HCT116 (cell line): ENCODE data around the gene XRCC3. TPM values are rescaled to one million over a fixed set of nuclear protein-coding genes. Genes with fewer than 3 reads are reported as not detected.

Experiments used
- ATAC-seq: fragments of 200-7000 bp; cut with Tn5 transposase; 2 replicates; pipeline ENCODE4 v1.9.1; 2020; ENCODE audit warnings: mild to moderate bottlenecking, moderate library complexity
- BruUV-seq: library from RNA; stranded (reverse); fragments of 400-500 nt; replicated peaks from 2 replicates; lab custom pipeline; 2021; lab: Mats Ljungman, UMichigan
- CTCF ChIA-PET: fragments of 300-600 bp; sonication (Branson Sonifier 250); formaldehyde crosslinking; loops from one replicate; lab custom pipeline; 2021; ENCODE audit warnings: antibody characterized with exemption; lab: Charles Lee
- POLR2A ChIA-PET: fragments of 300-600, 350-600 bp; sonication (Branson Sonifier 250); formaldehyde crosslinking; loops from one replicate; lab custom pipeline; 2021; ENCODE audit warnings: antibody characterized with exemption; lab: Charles Lee
- RAD21 ChIA-PET, 2 experiments: fragments of 300-600 bp; sonication (Branson Sonifier 250); formaldehyde crosslinking; loops; one replicate each; lab custom pipeline; 2023; ENCODE audit warnings: low total read pairs in 2 of 2; ENCODE audit not compliant: uncharacterized antibody in 2 of 2, unreplicated experiment in 2 of 2, low non-redundant PET in 1 of 2; lab: Charles Lee
- DNase-seq: peaks from one replicate; pipeline ENCODE4 v3.0.0-alpha.2; 2010; ENCODE audit warnings: low read depth, low spot score
- H2AFZ ChIP-seq: fragments of 200-600 bp; shearing (Covaris generic), sonication (generic); 2 replicates; pipeline ENCODE4 v1.6.1; 2017; ENCODE audit warnings: low read depth, mixed run types, mixed read lengths, antibody characterized with exemption, low read length; ENCODE audit not compliant: poor library complexity, severe bottlenecking
- H3K27ac ChIP-seq: 2 replicates; pipeline ENCODE4 v1.5.1; 2012; ENCODE audit warnings: low read depth, low read length
- H3K27me3 ChIP-seq: fragments of 200-600 bp; sonication (generic); 2 replicates; pipeline ENCODE4 v1.6.1; 2016; ENCODE audit warnings: mixed run types, low read length, mixed read lengths; ENCODE audit not compliant: insufficient read depth
- H3K36me3 ChIP-seq, 2 experiments: fragments of 200-500 bp in 1 of 2; fragments of 200-600 bp in 1 of 2; sonication (Bioruptor generic) in 1 of 2; sonication (generic) in 1 of 2; 2 replicates each; pipeline versions ENCODE4 v1.5.1 to v1.6.1; 2014 to 2016; ENCODE audit warnings: low read length in 2 of 2, inconsistent platforms in 1 of 2, mixed read lengths in 1 of 2, mixed run types in 1 of 2; ENCODE audit not compliant: insufficient read depth in 2 of 2, control insufficient read depth in 1 of 2
- H3K4me1 ChIP-seq, 2 experiments: fragments of 200-600 bp in 1 of 2; sonication (generic) in 1 of 2; 2 replicates each; pipeline versions ENCODE4 v1.5.1 to v1.6.1; 2012 to 2017; ENCODE audit warnings: low read length in 2 of 2, inconsistent platforms in 1 of 2, mild to moderate bottlenecking in 1 of 2, mixed read lengths in 1 of 2, mixed run types in 1 of 2, moderate library complexity in 1 of 2; ENCODE audit not compliant: insufficient read depth in 2 of 2, control insufficient read depth in 1 of 2
- H3K4me2 ChIP-seq: fragments of 200-600 bp; sonication (generic); 2 replicates; pipeline ENCODE4 v1.6.1; 2017; ENCODE audit warnings: mixed run types, low read length, mixed read lengths
- H3K4me3 ChIP-seq, 2 experiments: fragments of 200-600 bp in 1 of 2; sonication (generic) in 1 of 2; replicated peaks in 1 of 2; 2 replicates each; pipeline ENCODE4 v1.5.1; 2011 to 2016; ENCODE audit warnings: low read length in 2 of 2, control low read depth in 1 of 2, low read depth in 1 of 2, mild to moderate bottlenecking in 1 of 2, mixed read lengths in 1 of 2, mixed run types in 1 of 2
- H3K79me2 ChIP-seq: fragments of 200-600 bp; sonication (generic); 2 replicates; pipeline ENCODE4 v1.6.1; 2017; ENCODE audit warnings: mild to moderate bottlenecking, mixed run types, low read length, moderate library complexity, mixed read lengths; ENCODE audit not compliant: insufficient read depth
- H3K9ac ChIP-seq: fragments of 200-600 bp; sonication (generic); 2 replicates; pipeline ENCODE4 v1.6.1; 2016; ENCODE audit warnings: low read length, mixed read lengths
- H3K9me2 ChIP-seq: fragments of 200-600 bp; sonication (generic), shearing (Covaris generic); 2 replicates; pipeline ENCODE4 v1.6.1; 2017; ENCODE audit warnings: mixed run types, mild to moderate bottlenecking, moderate library complexity; ENCODE audit not compliant: insufficient read depth
- H3K9me3 ChIP-seq, 2 experiments: fragments of 200-500 bp in 1 of 2; fragments of 200-600 bp in 1 of 2; sonication (Bioruptor generic) in 1 of 2; sonication (generic) in 1 of 2; 2 replicates each; pipeline ENCODE4 v1.6.1; 2014 to 2017; ENCODE audit warnings: low read length in 2 of 2, mixed read lengths in 2 of 2, inconsistent platforms in 1 of 2, low read depth in 1 of 2, mild to moderate bottlenecking in 1 of 2, mixed run types in 1 of 2, moderate library complexity in 1 of 2; ENCODE audit not compliant: control insufficient read depth in 1 of 2, insufficient read depth in 1 of 2
- H4K20me1 ChIP-seq: fragments of 200-600 bp; sonication (generic), shearing (Covaris generic); 2 replicates; pipeline ENCODE4 v1.6.1; 2017; ENCODE audit warnings: mixed run types, mild to moderate bottlenecking, moderate library complexity; ENCODE audit not compliant: insufficient read depth
- CTCF ChIP-seq, 3 experiments: fragments of 200-600 bp in 1 of 3; sonication (generic) in 1 of 3; IDR thresholded peaks in 2 of 3; conservative IDR thresholded peaks in 1 of 3; 2 replicates each; pipeline ENCODE4 v1.5.1; 2012 to 2017; ENCODE audit warnings: low read depth in 2 of 3, low read length in 2 of 3, antibody characterized with exemption in 1 of 3, borderline replicate concordance in 1 of 3, control low read depth in 1 of 3, mild to moderate bottlenecking in 1 of 3, mixed read lengths in 1 of 3, mixed run types in 1 of 3, moderate library complexity in 1 of 3; ENCODE audit not compliant: insufficient read depth in 1 of 3
- FOSL1 ChIP-seq: IDR thresholded peaks from 2 replicates; pipeline ENCODE4 v1.6.1; 2012; ENCODE audit warnings: low read depth
- REST ChIP-seq: IDR thresholded peaks from 2 replicates; pipeline ENCODE4 v1.6.1; 2012; ENCODE audit warnings: low read depth
- SIN3A ChIP-seq: IDR thresholded peaks from 2 replicates; pipeline ENCODE4 v1.6.1; 2012; ENCODE audit warnings: low read depth
- SP1 ChIP-seq: IDR thresholded peaks from 2 replicates; pipeline ENCODE4 v1.6.1; 2012; ENCODE audit warnings: low read depth
- SRF ChIP-seq: IDR thresholded peaks from 2 replicates; pipeline ENCODE4 v1.6.1; 2012; ENCODE audit warnings: low read depth
- TCF7L2 ChIP-seq: IDR thresholded peaks from 2 replicates; pipeline ENCODE4 v1.7.0; 2011; ENCODE audit warnings: borderline replicate concordance, inconsistent platforms; ENCODE audit not compliant: insufficient read depth, insufficient read length; ENCODE audit errors: extremely low read depth
- YY1 ChIP-seq: IDR thresholded peaks from 2 replicates; pipeline ENCODE4 v1.6.1; 2011; ENCODE audit warnings: low read length, low read depth, moderate library complexity, mild to moderate bottlenecking; ENCODE audit not compliant: insufficient replicate concordance; ENCODE audit errors: extremely low read depth
- intact Hi-C: fragments of 100-400 bp; cut with micrococcal nuclease; formaldehyde crosslinking; loops from 2 replicates; pipeline ENCODE4 v1.10.0; 2022
- total RNA-seq: library from RNA; stranded (reverse); gene quantifications from one replicate; pipeline ENCODE4 v1.2.1, GENCODE V29; 2021; ENCODE audit not compliant: unreplicated experiment

The XRCC3 gene
- total RNA-seq, 1 experiment from 2014 or later, result 48.7 TPM

- H3K4me1 ChIP-seq, result no peaks in the 10 kb centered on the region
- H3K9ac ChIP-seq, result no peak overlapping the region
- no peak for DNase-seq
- no peaks in the 10 kb centered on the region for H3K9me2 ChIP-seq
- no peak overlapping the region for H3K4me3 ChIP-seq
- ChIA-PET CTCF (no interaction called here), POLR2A (no interaction called here), RAD21 (no interaction called here)
- TF ChIP-seq FOSL1 (no peak), SP1 (no peak), SIN3A (no peak), REST (no peak), YY1 (no peak), CTCF (IDR thresholded peaks at IDR 0.05 in 2 of 3, conservative IDR thresholded peaks at IDR 0.05 in 1 of 3; ENCODE audit: borderline replicate concordance in 1 of 3, insufficient read depth in 1 of 3, low read depth in 2 of 3, low read length in 2 of 3) (no peak), TCF7L2 (no peak), SRF (no peak)
- no TSS peak for BruUV-seq
- no peak overlapping the region for H3K27ac ChIP-seq
- intact Hi-C loops, result no loop called here
- ATAC-seq, result no peak
- no peak overlapping the region for H2AFZ ChIP-seq
- peaks cover 5% of the 10 kb centered on the region; the same call in 1 of the 2 replicates for H4K20me1 ChIP-seq
- no peaks in the 10 kb centered on the region for H3K27me3 ChIP-seq
- H3K4me2 ChIP-seq, result no peak overlapping the region
- H3K79me2 ChIP-seq, result peaks cover 11% of the 10 kb centered on the region; the same call in 1 of the 2 replicates
- no peaks in the 10 kb centered on the region for H3K9me3 ChIP-seq
- H3K36me3 ChIP-seq, result peaks cover 4 to 15% of the 10 kb centered on the region in 2 experiments; a peak in 3 of 4 replicates
These were observed 22.4 kb downstream of the XRCC3 start for GRCh38 chr14:103692871-103693270.
